Measurements from ENCODE around the gene PLEKHJ1.

Gene PLEKHJ1

GRCh38 chr19:2269244-2270156 is 33.4 kb upstream of the PLEKHJ1 start:
- peak; percentile 90 for DNase-seq

- no peak for DNase-seq
Measured at GRCh38 chr19:2268861-2269243, 32.7 kb upstream of the PLEKHJ1 start.

DNA sequence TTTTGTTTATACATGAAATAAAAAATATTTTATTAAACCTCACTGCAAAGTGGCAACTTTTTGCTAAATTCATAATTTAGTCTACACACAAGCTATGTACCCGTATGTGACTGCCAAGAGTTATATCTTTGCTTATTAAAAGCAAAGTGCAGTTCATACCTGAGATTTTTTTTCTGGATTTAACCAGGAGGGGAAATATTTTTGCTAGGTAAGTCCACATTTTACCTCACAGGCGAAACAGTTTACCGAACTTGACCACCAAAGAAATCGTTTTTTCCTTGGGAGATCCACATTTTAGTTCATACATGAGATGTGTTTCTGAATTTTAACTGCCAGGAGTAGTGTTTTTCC is 32.3 kb upstream of the PLEKHJ1 start:
- no peak for DNase-seq

DNA sequence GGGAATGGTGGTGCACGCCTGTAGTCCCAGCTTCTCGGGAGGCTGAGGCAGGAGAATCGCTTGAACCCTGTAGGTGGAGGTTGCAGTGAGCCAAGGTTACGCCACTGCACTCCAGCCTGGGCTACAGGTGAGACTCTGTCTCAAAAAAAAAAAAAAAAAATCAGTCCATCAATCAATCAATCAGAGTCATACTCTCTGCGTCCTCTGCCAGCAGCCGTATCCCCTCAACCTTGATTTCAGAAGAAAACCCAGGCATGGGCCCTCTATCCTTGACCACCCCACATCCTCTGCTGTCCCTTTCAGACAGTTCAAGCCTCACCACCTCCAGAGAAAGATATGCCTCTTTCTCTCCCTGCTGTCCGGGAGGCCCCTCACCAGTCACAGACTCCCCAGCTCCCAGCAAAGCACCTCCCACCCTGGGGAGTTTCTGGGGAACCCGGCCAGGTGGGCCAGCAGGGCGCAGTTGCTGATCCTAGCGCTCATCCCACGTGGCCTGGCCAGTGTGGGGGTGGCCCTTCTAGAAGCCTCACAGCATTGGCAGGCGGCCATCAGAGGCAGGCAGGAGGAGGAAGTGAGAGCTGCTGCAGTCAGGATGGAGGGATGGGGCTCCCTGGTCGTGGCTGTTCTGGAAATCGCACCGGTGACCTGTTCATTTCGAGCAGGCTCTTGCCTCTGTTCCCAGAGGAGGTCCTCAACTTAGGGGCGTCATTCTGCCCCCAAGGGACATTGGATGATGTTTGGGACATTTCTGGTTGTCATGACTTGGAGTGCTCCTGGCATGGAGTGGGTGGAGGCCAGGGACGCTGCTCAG is 30.3 kb upstream of the PLEKHJ1 start:
- no peak for DNase-seq

GRCh38 chr19:2261438-2262172 is 25.5 kb upstream of the PLEKHJ1 start:
- DNase-seq = no peak

GRCh38 chr19:2260341-2260805 is 24.2 kb upstream of the PLEKHJ1 start:
- DNase-seq = no peak

DNA sequence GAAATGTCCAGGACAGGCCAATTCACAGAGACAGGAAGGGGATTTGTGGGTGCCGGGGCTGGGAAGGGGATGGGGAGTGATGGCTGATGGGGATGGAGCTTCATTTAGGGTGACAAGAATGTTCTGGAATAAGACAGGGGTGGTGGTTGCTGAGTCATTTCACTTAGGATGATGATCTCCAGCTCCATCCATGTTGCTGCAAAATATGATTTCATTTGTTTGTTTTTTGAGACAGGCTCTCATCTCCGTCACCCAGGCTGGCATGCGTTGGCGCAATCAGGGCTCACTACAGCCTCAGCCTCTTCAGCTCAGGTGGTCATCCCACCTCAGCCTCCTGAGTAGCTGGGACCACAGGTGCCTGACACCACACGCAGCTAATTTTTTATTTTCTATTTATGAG is 23.2 kb upstream of the PLEKHJ1 start:
- no peak for DNase-seq

DNA sequence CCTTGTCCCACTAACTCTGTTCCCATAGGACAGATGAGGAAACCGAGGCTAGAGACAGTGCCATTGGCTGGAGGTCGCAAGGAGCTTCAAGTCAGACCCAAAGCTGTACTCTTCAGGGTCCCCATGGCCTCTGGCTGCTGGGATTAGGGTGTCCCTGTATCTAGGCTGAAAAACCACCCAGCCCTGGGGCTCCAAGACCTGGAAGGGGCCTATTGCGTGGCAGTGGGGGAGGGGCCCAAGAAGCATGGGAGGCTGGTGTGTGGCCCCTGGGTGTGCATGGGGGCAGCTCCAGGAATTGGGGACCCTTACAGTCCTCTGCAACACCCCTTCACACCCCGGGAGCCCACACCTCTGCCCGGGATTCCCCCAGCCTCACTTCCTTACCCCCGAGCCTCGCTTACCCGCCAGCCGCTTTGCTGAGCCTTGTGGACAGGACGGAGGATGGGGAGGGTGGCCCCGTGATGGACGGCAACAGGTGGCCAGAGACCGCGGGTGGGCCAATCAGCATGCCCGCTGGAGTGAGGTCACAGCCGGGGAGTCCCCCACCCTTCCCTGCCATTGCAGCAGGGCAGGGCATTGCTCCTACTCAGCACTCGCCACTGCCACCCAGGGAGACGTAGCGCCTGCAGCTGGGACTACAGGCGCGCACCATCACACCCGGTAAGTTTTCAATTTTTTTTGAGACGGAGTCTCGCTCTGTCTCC is 20.0 kb upstream of the PLEKHJ1 start, which contains the start of gene JSRP1:
JSRP1 (minus strand) TSS at position 436 of the 704 bp plus-strand sequence. CDS start 1,103 bp downstream, outside the sequence.
- DNase-seq = no peak

- DNase-seq = no peak
Measured at GRCh38 chr19:2255112-2255845, 19.1 kb upstream of the PLEKHJ1 start.

DNA sequence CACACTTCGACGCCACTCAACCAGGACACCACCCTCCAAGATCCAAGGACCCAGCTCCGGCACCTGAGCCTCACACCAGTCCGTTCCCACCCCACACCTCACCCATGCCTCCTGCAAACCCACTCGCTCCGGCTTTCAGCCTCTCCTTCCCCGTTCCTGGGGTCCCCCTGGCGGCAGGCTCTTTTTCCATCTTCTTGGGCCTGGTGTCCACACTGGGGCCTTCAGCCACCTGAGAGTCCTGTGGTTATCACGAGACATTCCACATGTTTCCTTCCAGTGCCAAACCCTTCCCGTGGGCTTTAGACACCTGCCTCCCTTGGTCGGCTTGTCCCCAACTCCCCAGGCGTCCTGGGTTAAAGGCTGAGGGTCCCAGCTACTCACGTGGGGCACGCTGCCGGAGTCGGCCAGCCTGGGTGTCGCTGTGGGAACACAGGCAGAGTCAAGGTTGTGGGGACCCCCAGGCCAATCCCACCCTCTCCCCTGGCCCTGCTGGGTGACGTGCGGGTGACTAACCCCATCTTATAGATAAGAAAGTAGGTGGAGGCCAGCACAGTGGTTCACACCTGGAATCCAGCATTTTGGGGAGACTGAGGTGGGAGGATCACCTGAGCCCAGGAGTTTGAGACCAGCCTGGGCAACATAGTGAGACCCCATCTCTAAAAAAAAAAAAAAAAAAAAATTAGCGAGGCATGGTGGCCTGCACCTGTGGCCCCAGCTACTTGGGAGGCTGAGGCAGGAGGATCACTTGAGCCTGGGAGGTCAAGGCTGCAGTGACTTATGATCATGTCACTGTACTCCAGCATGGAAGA is 18.1 kb upstream of the PLEKHJ1 start:
- DNase-seq = no peak

- no peak for DNase-seq
Measured at GRCh38 chr19:2253106-2254063, 17.3 kb upstream of the PLEKHJ1 start.

DNA sequence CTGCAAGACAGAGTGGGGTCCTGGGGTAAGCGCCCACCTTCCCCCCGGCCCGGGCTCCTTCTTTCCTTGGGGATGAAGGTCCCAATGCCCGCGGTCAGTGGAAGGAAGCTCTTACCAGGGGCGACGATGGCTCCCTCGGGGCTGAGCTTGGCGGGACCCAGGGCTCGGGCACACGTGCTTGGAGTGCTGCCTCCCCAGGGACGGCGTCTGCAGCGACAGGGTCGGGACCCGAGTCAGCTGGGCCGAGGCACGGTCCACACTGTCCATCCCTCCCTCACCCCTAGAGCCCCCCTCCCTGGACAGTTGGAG is 16.6 kb upstream of the PLEKHJ1 start:
- no peak for DNase-seq

- DNase-seq = no peak
Measured at GRCh38 chr19:2252055-2252796, 16.1 kb upstream of the PLEKHJ1 start.

GRCh38 chr19:2251106-2252054 is 15.3 kb upstream of the PLEKHJ1 start:
- DNase-seq = no peak

- no peak for DNase-seq
Measured at GRCh38 chr19:2250766-2251105, 14.6 kb upstream of the PLEKHJ1 start.

- DNase-seq = no peak
Measured at GRCh38 chr19:2249880-2250765, 14.0 kb upstream of the PLEKHJ1 start.
